T-cell (primary cell): Measurements from ENCODE around the gene SREK1IP1. TPM values are rescaled to one million over a fixed set of nuclear protein-coding genes. Genes with fewer than 3 reads are reported as not detected.
"Not testable (repeated sequence)": the region's sequence is repeated elsewhere in the genome, so short reads cannot be mapped to it uniquely, and the experiment has no call there.

Experiments
- ATAC-seq, 4 experiments: fragments of 200-7000 bp in 3 of 4; fragments of 150-1000 bp in 1 of 4; cut with Tn5 transposase; replicated peaks in 1 of 4; 1 replicate in 3 of 4; 2 replicates in 1 of 4; pipeline ENCODE4 v1.10.0; 2021; ENCODE audit warnings: moderate library complexity in 3 of 4, mild to moderate bottlenecking in 2 of 4, moderate number of reproducible peaks in 1 of 4
- CTCF ChIA-PET, 2 donors: fragments of 300-600 bp; sonication (Branson Sonifier 250); formaldehyde crosslinking; loops; one replicate each; lab custom pipeline; 2022; ENCODE audit warnings: antibody characterized with exemption in 2 of 2; lab: Charles Lee
- POLR2A ChIA-PET, 2 donors: fragments of 300-600 bp; sonication (Branson Sonifier 250); formaldehyde crosslinking; loops; one replicate each; lab custom pipeline; 2022; ENCODE audit warnings: antibody characterized with exemption in 2 of 2; lab: Charles Lee
- DNase-seq, 35 experiments: peaks; one replicate each; pipeline versions ENCODE4 v3.0.0 to v3.0.0-alpha.2; 2013 to 2023
- H3K27ac ChIP-seq: one replicate; pipeline ENCODE4 v1.5.1; 2013; ENCODE audit warnings: low read length
- H3K27me3 ChIP-seq, 2 experiments: replicated peaks in 1 of 2; 1 replicate in 1 of 2; 2 replicates in 1 of 2; pipeline versions ENCODE4 v1.6.1 to v1.7.0; 2013; ENCODE audit warnings: low read length in 1 of 2, mixed read lengths in 1 of 2; ENCODE audit not compliant: control insufficient read depth in 2 of 2, insufficient read depth in 2 of 2; ENCODE audit errors: extremely low read depth in 1 of 2
- H3K36me3 ChIP-seq, 2 donors: 1 replicate in 1 of 2; 2 replicates in 1 of 2; pipeline versions ENCODE4 v1.6.1 to v1.7.0; 2013; ENCODE audit warnings: low read length in 1 of 2; ENCODE audit not compliant: control insufficient read depth in 2 of 2, insufficient read depth in 1 of 2; ENCODE audit errors: extremely low read depth in 1 of 2
- H3K4me1 ChIP-seq, 2 experiments: 1 replicate in 1 of 2; 2 replicates in 1 of 2; pipeline versions ENCODE4 v1.6.1 to v1.7.0; 2013; ENCODE audit warnings: low read length in 2 of 2, mixed read lengths in 1 of 2; ENCODE audit not compliant: insufficient read depth in 2 of 2, control insufficient read depth in 1 of 2; ENCODE audit errors: extremely low read depth in 1 of 2
- H3K4me3 ChIP-seq, 2 donors: 1 replicate in 1 of 2; 2 replicates in 1 of 2; pipeline versions ENCODE4 v1.5.1 to v1.7.0; 2013; ENCODE audit warnings: mild to moderate bottlenecking in 2 of 2, low read length in 1 of 2, moderate library complexity in 1 of 2; ENCODE audit not compliant: control insufficient read depth in 1 of 2; ENCODE audit errors: extremely low read depth in 1 of 2
- H3K9me3 ChIP-seq: 2 replicates; pipeline ENCODE4 v1.7.0; 2013
- H3K27ac Mint-ChIP-seq, 2 donors: one replicate each; pipeline ENCODE4 v1.8.0; 2020 to 2021; ENCODE audit warnings: mild to moderate bottlenecking in 2 of 2, mixed read lengths in 2 of 2
- H3K27me3 Mint-ChIP-seq, 2 donors: one replicate each; pipeline ENCODE4 v1.8.0; 2021 to 2022; ENCODE audit warnings: mixed read lengths in 2 of 2
- H3K36me3 Mint-ChIP-seq: one replicate; pipeline ENCODE4 v1.8.0; 2021; ENCODE audit warnings: mixed read lengths
- H3K4me1 Mint-ChIP-seq, 3 donors: one replicate each; pipeline ENCODE4 v1.8.0; 2020 to 2022; ENCODE audit warnings: mixed read lengths in 3 of 3, mild to moderate bottlenecking in 1 of 3
- H3K4me3 Mint-ChIP-seq, 3 donors: one replicate each; pipeline ENCODE4 v1.8.0; 2020 to 2022; ENCODE audit warnings: mild to moderate bottlenecking in 3 of 3, mixed read lengths in 3 of 3, moderate library complexity in 3 of 3
- H3K9me3 Mint-ChIP-seq, 3 donors: one replicate each; pipeline ENCODE4 v1.8.0; 2020 to 2022; ENCODE audit warnings: mixed read lengths in 3 of 3
- WGBS: methylation state at CpG from one replicate; pipeline ENCODE4 v1.1.5; 2013; ENCODE audit warnings: missing lambda C conversion rate; ENCODE audit not compliant: insufficient coverage; 5-methylcytosine and 5-hydroxymethylcytosine counted together
- total RNA-seq, 35 experiments: library from RNA in 6 of 35; stranded (reverse) in 6 of 35; fragments of 120-200 nt in 1 of 35; gene quantifications; one replicate each; pipeline versions ENCODE4 v1.2.1 to v1.2.4 and lab custom pipeline; 2013 to 2026

Gene SREK1IP1
- total RNA-seq, 5 donors from 2014 or later (not counting 1 experiment from before 2014, with no cell fraction given): 16.2 to 26.4 (median 22.7) TPM

DNA sequence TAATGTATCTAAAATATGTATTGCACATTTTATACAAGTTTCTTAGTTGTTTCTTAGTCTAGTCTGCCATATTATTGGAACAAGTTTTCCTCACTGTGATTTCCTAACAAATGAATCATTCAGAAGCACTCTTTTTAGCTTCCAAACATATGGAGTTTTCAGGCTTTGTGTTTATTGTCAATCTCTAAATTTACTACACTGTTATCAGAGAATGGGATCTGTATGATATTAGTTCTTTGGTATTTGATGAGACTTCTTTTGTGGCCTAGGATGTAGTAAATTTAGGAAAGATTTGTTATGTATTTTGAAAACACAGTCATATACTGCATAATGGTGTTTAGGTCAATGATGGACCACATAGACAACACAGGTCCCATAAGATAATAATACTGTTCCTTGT is 25.7 kb downstream of the SREK1IP1 start:
- Mint-ChIP-seq H3K4me3 (no peak overlapping the region), H3K27ac (no peak overlapping the region), H3K4me1 (peaks cover 2 to 3% (median 2%) of the 10 kb centered on the region in 3 donors), H3K9me3 (no peaks in the 10 kb centered on the region), H3K27me3 (no peaks in the 10 kb centered on the region), H3K36me3 (peaks cover 25% of the 10 kb centered on the region)
- H3K4me3 ChIP-seq: no peak overlapping the region
- ChIA-PET POLR2A (no interaction called here), CTCF (no interaction called here)
- H3K4me1 ChIP-seq: no peaks in the 10 kb centered on the region
- ATAC-seq (no peak), DNase-seq (no peak)
- no peaks in the 10 kb centered on the region for H3K27me3 ChIP-seq
- H3K27ac ChIP-seq: no peak overlapping the region
- no peaks in the 10 kb centered on the region for H3K9me3 ChIP-seq
- H3K36me3 ChIP-seq: peaks cover 6 to 19% of the 10 kb centered on the region in 2 donors

DNA sequence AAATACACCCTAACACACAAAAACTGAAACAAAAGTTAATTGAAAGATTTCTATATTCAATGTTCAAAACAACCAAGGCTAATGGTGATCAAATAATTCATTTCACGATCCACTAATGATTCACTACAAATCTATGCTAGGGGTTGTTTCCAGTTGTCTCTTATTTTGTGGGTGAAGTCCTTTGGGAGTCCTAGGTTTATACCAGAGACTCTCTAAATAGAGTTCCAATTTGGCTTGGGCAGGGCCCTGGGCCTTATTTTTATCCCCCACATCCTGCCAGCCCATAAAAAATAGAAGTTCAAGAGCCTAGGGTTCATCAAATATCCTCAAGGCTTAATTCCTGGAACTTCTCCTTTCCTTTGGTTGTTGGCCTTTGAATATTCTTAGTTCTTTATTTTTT is 26.1 kb downstream of the SREK1IP1 start:
- no peak overlapping the region for H3K4me3 ChIP-seq
- Mint-ChIP-seq H3K27ac (no peak overlapping the region), H3K9me3 (no peaks in the 10 kb centered on the region), H3K36me3 (peaks cover 26% of the 10 kb centered on the region), H3K4me3 (no peak overlapping the region), H3K4me1 (peaks cover 2 to 6% (median 5%) of the 10 kb centered on the region in 3 donors), H3K27me3 (no peaks in the 10 kb centered on the region)
- H3K9me3 ChIP-seq: no peaks in the 10 kb centered on the region
- ChIA-PET POLR2A (no interaction called here), CTCF (no interaction called here)
- no peak for DNase-seq
- H3K4me1 ChIP-seq: no peaks in the 10 kb centered on the region
- H3K36me3 ChIP-seq: peaks cover 6 to 19% of the 10 kb centered on the region in 2 donors
- no peak for ATAC-seq
- no peak overlapping the region for H3K27ac ChIP-seq
- no peaks in the 10 kb centered on the region for H3K27me3 ChIP-seq
- WGBS: no CpG with 5 or more reads among the region's 1 CpG

DNA sequence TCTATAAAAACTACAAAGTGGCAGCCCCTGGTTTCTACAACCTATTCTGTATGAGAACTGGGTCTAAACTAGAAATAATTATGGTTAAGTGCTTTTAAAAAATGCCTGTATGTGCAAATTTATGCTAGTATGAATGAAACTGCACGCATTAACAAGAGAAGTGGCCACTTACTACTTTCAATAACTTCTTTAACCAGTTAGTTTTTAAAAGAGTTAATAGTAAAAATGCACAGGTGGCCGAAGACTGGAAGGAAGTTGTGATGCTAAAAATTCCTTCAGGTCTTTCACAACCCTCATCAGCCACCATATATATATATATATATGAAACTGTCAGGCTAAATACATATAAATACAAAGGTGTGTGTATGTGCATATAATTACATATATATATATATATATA is 41.3 kb downstream of the SREK1IP1 start:
- Histone ChIP-seq H3K27me3 (no peaks in the 10 kb centered on the region), H3K4me3 (no peak overlapping the region), H3K27ac (no peak overlapping the region), H3K36me3 (peaks cover 0 to 6% of the 10 kb centered on the region in 2 donors), H3K4me1 (no peaks in the 10 kb centered on the region), H3K9me3 (no peaks in the 10 kb centered on the region)
- H3K4me3 Mint-ChIP-seq: no peak overlapping the region
- no peaks in the 10 kb centered on the region for H3K9me3 Mint-ChIP-seq
- DNase-seq (no peak), ATAC-seq (no peak)
- H3K36me3 Mint-ChIP-seq: peaks cover 56% of the 10 kb centered on the region
- ChIA-PET POLR2A (no interaction called here), CTCF (interaction anchor here in 1 of 2 donors (0.6 kb wide), 1 partner anchor 137 kb away, joined by 9 read pairs; no protein-coding TSS in a partner anchor)
- no peak overlapping the region for H3K27ac Mint-ChIP-seq
- WGBS: no CpG with 5 or more reads among the region's 2 CpGs
- peaks cover 0 to 8% (median 0%) of the 10 kb centered on the region in 3 donors for H3K4me1 Mint-ChIP-seq
- H3K27me3 Mint-ChIP-seq: no peaks in the 10 kb centered on the region

DNA sequence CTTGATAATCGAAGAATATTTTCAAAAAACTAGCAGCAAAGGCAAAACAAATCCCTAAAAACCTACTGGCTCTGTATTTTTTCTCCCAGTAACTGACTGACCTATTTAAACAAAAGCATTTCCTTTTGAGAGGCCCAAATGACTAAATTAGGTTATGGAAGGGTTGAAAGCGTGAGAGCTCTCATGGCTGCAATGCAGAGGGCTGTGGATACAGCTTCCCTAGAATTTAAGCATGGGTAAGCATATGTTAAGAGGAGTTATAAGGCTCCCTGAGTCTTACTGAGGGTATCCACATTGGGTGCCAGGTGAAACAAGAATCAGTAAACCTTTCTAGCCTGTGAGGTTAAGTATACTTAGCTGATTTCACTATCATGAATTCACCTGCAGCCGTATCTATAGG is 45.9 kb downstream of the SREK1IP1 start:
- Mint-ChIP-seq H3K9me3 (no peaks in the 10 kb centered on the region), H3K4me3 (no peak overlapping the region), H3K27ac (no peak overlapping the region), H3K27me3 (no peaks in the 10 kb centered on the region), H3K36me3 (peaks cover 35% of the 10 kb centered on the region), H3K4me1 (no peaks in the 10 kb centered on the region)
- no peak for DNase-seq
- WGBS: 100% methylated on average over 1 of the region's 3 CpGs
- Histone ChIP-seq H3K4me1 (no peaks in the 10 kb centered on the region), H3K9me3 (no peaks in the 10 kb centered on the region), H3K27ac (no peak overlapping the region), H3K4me3 (no peak overlapping the region), H3K36me3 (peaks cover 0 to 8% of the 10 kb centered on the region in 2 donors), H3K27me3 (no peaks in the 10 kb centered on the region)
- ChIA-PET CTCF (no interaction called here), POLR2A (no interaction called here)
- no peak for ATAC-seq

DNA sequence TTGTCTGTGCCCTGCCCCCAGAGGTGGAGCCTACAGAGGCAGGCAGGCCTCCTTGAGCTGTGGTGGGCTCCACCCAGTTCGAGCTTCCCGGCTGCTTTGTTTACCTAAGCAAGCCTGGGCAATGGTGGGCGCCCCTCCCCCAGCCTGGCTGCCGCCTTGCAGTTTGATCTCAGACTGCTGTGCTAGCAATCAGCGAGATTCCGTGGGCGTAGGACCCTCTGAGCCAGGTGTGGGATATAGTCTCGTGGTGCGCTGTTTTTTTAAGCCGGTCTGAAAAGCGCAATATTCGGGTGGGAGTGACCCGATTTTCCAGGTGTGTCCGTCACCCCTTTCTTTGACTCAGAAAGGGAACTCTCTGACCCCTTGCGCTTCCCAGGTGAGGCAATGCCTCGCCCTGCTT is 54.0 kb downstream of the SREK1IP1 start:
- WGBS: 97% methylated on average over 6 of the region's 16 CpGs
- H3K27ac Mint-ChIP-seq, H3K27ac ChIP-seq, DNase-seq, H3K9me3 ChIP-seq, H3K27me3 ChIP-seq, CTCF ChIA-PET, H3K4me3 ChIP-seq, H3K4me1 Mint-ChIP-seq, H3K4me3 Mint-ChIP-seq, H3K36me3 Mint-ChIP-seq, H3K4me1 ChIP-seq, H3K9me3 Mint-ChIP-seq, ATAC-seq, H3K36me3 ChIP-seq, POLR2A ChIA-PET, H3K27me3 Mint-ChIP-seq: not testable (repeated sequence)

DNA sequence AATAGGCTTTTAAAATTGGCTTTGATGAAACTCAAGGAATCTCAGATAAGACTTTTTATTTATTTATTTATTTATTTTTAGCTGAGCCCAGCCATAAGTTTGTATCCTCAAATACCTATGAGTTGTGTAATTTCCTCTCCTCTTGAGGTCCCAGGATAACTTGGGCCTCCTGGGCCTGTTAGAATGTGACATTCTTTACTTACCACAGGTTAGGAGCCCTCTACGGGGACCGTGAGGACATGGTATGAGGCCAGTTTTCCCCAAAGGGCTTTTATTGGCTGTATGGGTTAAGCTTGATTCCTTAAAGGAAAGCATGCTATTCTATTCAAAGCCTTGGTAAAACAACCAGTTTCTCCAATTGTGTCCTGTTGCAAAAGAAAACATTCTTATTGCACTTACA is 61.3 kb downstream of the SREK1IP1 start:
- H3K9me3 Mint-ChIP-seq: no peaks in the 10 kb centered on the region
- ATAC-seq (no peak), DNase-seq (no peak)
- Histone ChIP-seq H3K9me3 (no peaks in the 10 kb centered on the region), H3K4me1 (no peaks in the 10 kb centered on the region), H3K4me3 (no peak overlapping the region), H3K27ac (no peak overlapping the region), H3K36me3 (no peaks in the 10 kb centered on the region), H3K27me3 (peaks cover 0 to 4% of the 10 kb centered on the region in 2 experiments)
- WGBS: no CpG with 5 or more reads among the region's 2 CpGs
- H3K27me3 Mint-ChIP-seq: peaks cover 9 to 11% of the 10 kb centered on the region in 2 donors
- CTCF ChIA-PET: no interaction called here
- H3K36me3 Mint-ChIP-seq: no peaks in the 10 kb centered on the region
- POLR2A ChIA-PET: interaction anchor here in 1 of 2 donors (0.5 kb wide), 1 partner anchor 29 kb away, joined by 4 read pairs; no protein-coding TSS in a partner anchor
- no peak overlapping the region for H3K4me3 Mint-ChIP-seq
- no peak overlapping the region for H3K27ac Mint-ChIP-seq
- no peaks in the 10 kb centered on the region for H3K4me1 Mint-ChIP-seq

DNA sequence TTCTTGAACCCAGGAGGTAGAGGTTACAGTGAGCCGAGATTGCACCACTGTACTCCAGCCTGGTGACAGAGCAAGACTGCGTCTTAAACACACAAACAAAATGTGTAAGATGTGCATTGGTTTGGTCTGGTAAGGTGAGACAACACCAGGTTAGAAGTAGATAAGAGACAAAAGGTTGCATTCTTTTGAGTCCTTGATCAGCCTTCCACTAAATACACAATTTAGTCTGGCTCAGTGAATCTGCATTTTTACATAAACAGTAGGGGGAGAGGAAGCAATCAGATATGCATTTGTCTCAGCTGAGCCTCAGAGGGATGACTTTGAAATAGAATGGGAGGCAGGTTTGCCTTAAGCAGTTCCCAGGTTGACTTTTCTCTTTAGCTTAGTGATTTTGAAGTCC is 62.4 kb downstream of the SREK1IP1 start:
- H3K4me1 ChIP-seq, H3K27ac ChIP-seq, CTCF ChIA-PET, H3K4me3 Mint-ChIP-seq, ATAC-seq, DNase-seq, H3K36me3 Mint-ChIP-seq, H3K36me3 ChIP-seq, H3K27me3 ChIP-seq, H3K27ac Mint-ChIP-seq, POLR2A ChIA-PET, H3K4me1 Mint-ChIP-seq, H3K4me3 ChIP-seq, H3K9me3 Mint-ChIP-seq, H3K9me3 ChIP-seq: not testable (repeated sequence)
- WGBS: 44% methylated on average over 2 of the region's 2 CpGs
- H3K27me3 Mint-ChIP-seq: peaks cover 9 to 11% of the 10 kb centered on the region in 2 donors
